Liver (tissue), 3 donors: Measurements from ENCODE around the gene FMOD.
A peak's percentile ranks its signal among the peaks of the same experiment; 100 is the strongest.

Experiments
- GABPA ChIP-seq, 2 donors: IDR thresholded peaks in 1 of 2; conservative IDR thresholded peaks in 1 of 2; 2 replicates each; pipeline ENCODE4 v1.6.1; 2016; ENCODE audit warnings: antibody characterized with exemption in 2 of 2, mild to moderate bottlenecking in 1 of 2, moderate library complexity in 1 of 2
- SP1 ChIP-seq: IDR thresholded peaks from 2 replicates; pipeline ENCODE4 v1.6.1; 2018; ENCODE audit warnings: antibody characterized with exemption, mild to moderate bottlenecking
- TAF1 ChIP-seq: conservative IDR thresholded peaks from 2 replicates; pipeline ENCODE4 v1.6.1; 2016; ENCODE audit warnings: antibody characterized with exemption, mild to moderate bottlenecking
- YY1 ChIP-seq: IDR thresholded peaks from 2 replicates; pipeline ENCODE4 v1.6.1; 2016; ENCODE audit warnings: antibody characterized with exemption, mild to moderate bottlenecking
- TF ChIP-seq, protein P1 (sequence below): fragments of 150-350 bp; IDR thresholded peaks from 2 replicates; pipeline ENCODE4 v1.5.1; 2017; ENCODE audit warnings: improper control_type of control experiment, low read depth, low read length; ENCODE audit not compliant: missing input control
- TF ChIP-seq, protein P2 (sequence below): IDR thresholded peaks from 2 replicates; pipeline ENCODE4 v1.6.1; 2016; ENCODE audit warnings: antibody characterized with exemption
- donor health status: healthy.
- donor health status: healthy.

DNA sequence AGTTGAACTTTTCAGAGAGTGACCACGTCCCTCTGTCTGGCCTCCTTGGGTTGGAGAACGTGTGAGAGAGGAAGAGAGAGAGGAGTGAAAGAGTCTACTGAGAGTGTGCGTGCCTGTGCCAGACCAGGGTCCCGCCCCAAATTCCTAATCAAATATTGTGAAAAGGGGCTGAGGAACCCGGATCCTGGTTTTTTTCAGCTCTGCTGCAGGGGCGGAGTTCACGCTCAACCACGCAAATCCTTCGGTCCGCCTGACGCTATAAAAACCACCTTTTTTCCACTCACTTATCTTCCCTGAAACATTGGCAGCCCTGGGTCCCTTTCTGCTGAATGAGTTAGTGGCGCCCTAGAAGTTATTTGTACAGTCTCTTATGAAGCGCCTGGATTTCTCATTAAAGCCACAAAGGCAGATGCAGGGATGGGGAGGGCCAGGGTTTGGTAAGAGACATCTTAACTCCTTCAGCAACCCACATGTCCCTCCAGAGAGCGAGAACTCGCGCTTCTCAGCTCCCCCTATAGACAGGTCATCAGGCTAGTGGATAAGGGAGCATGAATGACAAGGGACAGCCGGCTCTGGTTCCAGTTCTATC lies at the start of gene FMOD:
- TF ChIP-seq, protein P1, sequence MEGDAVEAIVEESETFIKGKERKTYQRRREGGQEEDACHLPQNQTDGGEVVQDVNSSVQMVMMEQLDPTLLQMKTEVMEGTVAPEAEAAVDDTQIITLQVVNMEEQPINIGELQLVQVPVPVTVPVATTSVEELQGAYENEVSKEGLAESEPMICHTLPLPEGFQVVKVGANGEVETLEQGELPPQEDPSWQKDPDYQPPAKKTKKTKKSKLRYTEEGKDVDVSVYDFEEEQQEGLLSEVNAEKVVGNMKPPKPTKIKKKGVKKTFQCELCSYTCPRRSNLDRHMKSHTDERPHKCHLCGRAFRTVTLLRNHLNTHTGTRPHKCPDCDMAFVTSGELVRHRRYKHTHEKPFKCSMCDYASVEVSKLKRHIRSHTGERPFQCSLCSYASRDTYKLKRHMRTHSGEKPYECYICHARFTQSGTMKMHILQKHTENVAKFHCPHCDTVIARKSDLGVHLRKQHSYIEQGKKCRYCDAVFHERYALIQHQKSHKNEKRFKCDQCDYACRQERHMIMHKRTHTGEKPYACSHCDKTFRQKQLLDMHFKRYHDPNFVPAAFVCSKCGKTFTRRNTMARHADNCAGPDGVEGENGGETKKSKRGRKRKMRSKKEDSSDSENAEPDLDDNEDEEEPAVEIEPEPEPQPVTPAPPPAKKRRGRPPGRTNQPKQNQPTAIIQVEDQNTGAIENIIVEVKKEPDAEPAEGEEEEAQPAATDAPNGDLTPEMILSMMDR: no peak
- TF ChIP-seq YY1 (no peak), SP1 (peak; percentile 20), TAF1 (no peak), GABPA (IDR thresholded peaks at IDR 0.05 in 1 of 2, conservative IDR thresholded peaks at IDR 0.05 in 1 of 2) (no peak)
- TF ChIP-seq, protein P2, sequence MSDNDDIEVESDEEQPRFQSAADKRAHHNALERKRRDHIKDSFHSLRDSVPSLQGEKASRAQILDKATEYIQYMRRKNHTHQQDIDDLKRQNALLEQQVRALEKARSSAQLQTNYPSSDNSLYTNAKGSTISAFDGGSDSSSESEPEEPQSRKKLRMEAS: no peak
